LNCaP clone FGC (cell line): Measurements from ENCODE around the gene RYR3.

Experiments
- DNase-seq: peaks from one replicate; pipeline ENCODE4 v3.0.0-alpha.2; 2011; ENCODE audit warnings: low read depth
- H3K4me3 ChIP-seq: 2 replicates; pipeline ENCODE4 v1.5.1; 2011; ENCODE audit warnings: mild to moderate bottlenecking, low read depth, low read length, control low read depth
- CTCF ChIP-seq: IDR thresholded peaks from 2 replicates; pipeline ENCODE4 v1.5.1; 2012; ENCODE audit warnings: mild to moderate bottlenecking; ENCODE audit not compliant: control insufficient read depth, insufficient read depth; ENCODE audit errors: extremely low read depth

Gene RYR3

GRCh38 chr15:33753012-33753411 lies 442.2 kb downstream of the RYR3 start:
- TF ChIP-seq CTCF, result no peak
- no peak for DNase-seq
- H3K4me3 ChIP-seq, result no peak overlapping the region

DNA sequence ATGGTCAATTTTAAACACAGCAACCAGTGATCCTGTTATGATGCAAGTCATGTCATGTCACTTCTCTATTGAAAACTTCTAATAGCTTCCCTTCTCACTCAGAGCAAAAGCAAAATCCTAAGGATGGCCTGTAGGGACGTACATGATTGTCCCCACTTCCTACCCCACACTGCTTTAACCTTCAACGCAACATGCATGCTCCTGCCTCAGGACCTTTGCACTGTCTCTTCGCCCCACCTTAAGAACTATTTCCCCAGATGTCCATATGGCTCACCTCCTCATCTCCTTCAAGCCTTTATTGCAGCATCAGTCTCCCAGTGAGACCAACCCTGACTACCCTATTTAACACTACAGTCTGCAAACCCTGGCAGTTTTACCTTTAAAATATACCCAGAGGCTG lies 443.5 kb downstream of the RYR3 start:
- H3K4me3 ChIP-seq, result no peak overlapping the region

GRCh38 chr15:33756961-33757360 lies 446.2 kb downstream of the RYR3 start:
- TF ChIP-seq CTCF, result no peak
- H3K4me3 ChIP-seq, result no peak overlapping the region
- no peak for DNase-seq

More for the DNA sequence above, 443.5 kb downstream of the RYR3 start:
- TF ChIP-seq CTCF, result no peak
- DNase-seq, result no peak

DNA sequence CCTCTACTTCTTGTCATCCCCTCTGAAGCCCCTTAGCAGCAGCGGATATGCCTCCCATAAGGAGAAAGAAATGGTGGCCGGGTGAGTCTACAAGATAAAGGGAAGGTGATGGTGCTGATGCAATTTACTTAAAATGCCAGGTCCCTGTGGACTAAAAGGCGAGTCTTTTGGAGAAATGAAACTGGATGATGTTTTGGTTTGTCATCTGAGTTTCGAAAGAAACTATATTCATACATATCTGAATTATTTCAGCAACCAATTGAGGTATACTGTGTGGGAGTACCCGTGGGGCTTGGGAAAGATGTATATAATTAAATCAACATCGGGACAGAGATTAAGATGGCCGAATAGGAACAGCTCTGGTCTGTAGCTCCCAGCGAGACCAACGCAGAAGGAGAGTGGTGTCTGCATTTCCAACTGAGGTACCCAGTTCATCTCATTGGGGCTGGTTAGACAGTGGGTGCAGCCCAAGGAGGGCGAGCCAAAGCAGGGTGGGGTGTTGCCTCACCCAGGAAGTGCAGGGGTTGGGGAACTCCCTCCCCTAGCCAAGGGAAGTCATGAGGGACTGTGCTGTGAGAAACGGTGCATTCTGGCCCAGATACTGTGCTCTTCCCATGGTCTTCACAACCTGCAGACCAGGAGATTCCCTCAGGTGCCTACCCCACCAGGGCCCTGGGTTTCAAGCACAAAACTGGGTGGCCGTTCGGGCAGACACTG lies 446.9 kb downstream of the RYR3 start:
- TF ChIP-seq CTCF, result no peak
- H3K4me3 ChIP-seq, result no peak overlapping the region
- no peak for DNase-seq

DNA sequence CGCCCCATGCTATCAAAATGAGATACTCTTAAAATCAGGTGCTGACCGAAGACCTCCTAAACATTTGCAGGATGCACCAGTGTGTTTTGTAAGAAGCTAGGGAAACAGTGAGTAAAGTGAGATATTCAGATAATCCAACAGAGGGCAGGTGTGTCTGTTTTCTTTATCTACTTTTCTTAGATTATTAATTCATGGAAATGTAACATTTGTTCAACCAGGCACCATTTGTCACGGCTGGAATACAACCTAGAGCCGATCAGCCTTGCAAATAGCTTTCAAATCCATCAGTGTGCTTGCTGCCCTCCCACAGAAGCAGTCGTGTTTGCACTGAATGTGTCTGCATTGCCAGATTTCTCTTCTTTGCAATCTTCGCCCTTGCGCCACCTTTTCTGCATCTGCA lies 455.6 kb downstream of the RYR3 start:
- 0 out of 2 replicates have a peak, but pooled peaks have one; percentile 22 for TF ChIP-seq CTCF
- no peak for DNase-seq
- no peak overlapping the region for H3K4me3 ChIP-seq

- no peak for TF ChIP-seq CTCF
- H3K4me3 ChIP-seq, result no peak overlapping the region
- DNase-seq, result no peak
These were observed 458.0 kb downstream of the RYR3 start for GRCh38 chr15:33768670-33769190.

- no peak for DNase-seq
- no peak for TF ChIP-seq CTCF
- H3K4me3 ChIP-seq, result no peak overlapping the region
These were observed 463.2 kb downstream of the RYR3 start for GRCh38 chr15:33773969-33774368.
